Astrocyte of the hippocampus (primary cell): ENCODE data around the gene DDX52.
"Not testable (repeated sequence)": the region's sequence is repeated elsewhere in the genome, so short reads cannot be mapped to it uniquely, and the experiment has no call there.

Source experiments
- DNase-seq: peaks from one replicate; pipeline ENCODE4 v3.0.0; 2011; ENCODE audit warnings: low read depth, low spot score

DDX52 gene

GRCh38 chr17:37650419-37651003 is 7.3 kb upstream of the DDX52 start:
- peak; percentile 62 for DNase-seq

GRCh38 chr17:37648555-37648954 is 5.3 kb upstream of the DDX52 start:
- DNase-seq, result peak; percentile 75

GRCh38 chr17:37647856-37648255 is 4.6 kb upstream of the DDX52 start:
- no peak for DNase-seq

- peak; percentile 20 for DNase-seq
Observed at GRCh38 chr17:37643869-37644268, 623 bp upstream of the DDX52 start.

- no peak for DNase-seq
Observed at GRCh38 chr17:37642681-37643080, 565 bp downstream of the DDX52 start.

GRCh38 chr17:37640015-37640414 is 3.2 kb downstream of the DDX52 start:
- no peak for DNase-seq

- no peak for DNase-seq
Observed at GRCh38 chr17:37637956-37638355, 5.3 kb downstream of the DDX52 start.

GRCh38 chr17:37616430-37616829 is 26.8 kb downstream of the DDX52 start:
- not testable (repeated sequence) for DNase-seq

GRCh38 chr17:37614823-37615222 is 28.4 kb downstream of the DDX52 start:
- no peak for DNase-seq

GRCh38 chr17:37614391-37614790 is 28.9 kb downstream of the DDX52 start:
- peak; percentile 48 for DNase-seq

- no peak for DNase-seq
Observed at GRCh38 chr17:37610971-37611370, 32.3 kb downstream of the DDX52 start.

- not testable (repeated sequence) for DNase-seq
Observed at GRCh38 chr17:37610041-37610420, 33.2 kb downstream of the DDX52 start.

- peak; percentile 99 for DNase-seq
Observed at GRCh38 chr17:37609170-37610040, 33.8 kb downstream of the DDX52 start, which contains the start of gene SYNRG. Gene SYNRG (minus strand): TSS chr17:37609418. CDS start chr17:37609355, 63 bp downstream.

- peak; percentile 67 for DNase-seq
Observed at GRCh38 chr17:37608351-37609169, 34.7 kb downstream of the DDX52 start.

- no peak for DNase-seq
Observed at GRCh38 chr17:37607637-37608331, 35.5 kb downstream of the DDX52 start.

GRCh38 chr17:37605813-37606505 is 37.3 kb downstream of the DDX52 start:
- DNase-seq, result peak; percentile 51

GRCh38 chr17:37605081-37605480 is 38.2 kb downstream of the DDX52 start:
- DNase-seq, result no peak

- no peak for DNase-seq
Observed at GRCh38 chr17:37604556-37604955, 38.7 kb downstream of the DDX52 start.

GRCh38 chr17:37598145-37598544 is 45.1 kb downstream of the DDX52 start:
- no peak for DNase-seq

- no peak for DNase-seq
Observed at GRCh38 chr17:37592291-37592690, 51.0 kb downstream of the DDX52 start.

GRCh38 chr17:37585066-37585465 is 58.2 kb downstream of the DDX52 start:
- DNase-seq, result no peak
